ENCODE results near the gene NKAIN1. TPM values are rescaled to one million over a fixed set of nuclear protein-coding genes. Genes with fewer than 3 reads are reported as not detected.

Gene NKAIN1
- total RNA-seq, 4 donors from 2014 or later = not detected

GRCh38 chr1:31166462-31166861, 73.2 kb downstream of the NKAIN1 start:
- H3K9me3 ChIP-seq = no peaks in the 10 kb centered on the region
- TF ChIP-seq CTCF (IDR thresholded peaks at IDR 0.05) (no peak), POLR2A (IDR thresholded peaks at IDR 0.05) (no peak)
- H3K4me3 ChIP-seq (replicated peaks in 1 of 3) = no peak overlapping the region
- peaks cover 0 to 12% of the 10 kb centered on the region in 2 donors for H3K4me1 ChIP-seq
- DNase-seq = no peak
- H3K27ac ChIP-seq = no peak overlapping the region
- intact Hi-C loops (cut with DNase I) = no loop called here
- WGBS, 2 donors = 72 to 76% methylated on average over 8 of the region's 8 CpGs
- H3K27me3 ChIP-seq = no peaks in the 10 kb centered on the region
- no peaks in the 10 kb centered on the region for H3K36me3 ChIP-seq

- Histone ChIP-seq H3K9me3 (no peaks in the 10 kb centered on the region), H3K4me3 (replicated peaks in 1 of 3) (no peak overlapping the region), H3K27ac (no peak overlapping the region), H3K36me3 (no peaks in the 10 kb centered on the region), H3K27me3 (no peaks in the 10 kb centered on the region), H3K4me1 (no peaks in the 10 kb centered on the region)
- intact Hi-C loops (cut with DNase I) = no loop called here
- DNase-seq = no peak
- TF ChIP-seq POLR2A (IDR thresholded peaks at IDR 0.05) = no peak
- no peak for TF ChIP-seq CTCF (IDR thresholded peaks at IDR 0.05)
- WGBS, 2 donors = 67 to 85% methylated on average over 5 of the region's 5 CpGs
Measured at GRCh38 chr1:31164291-31164690, 75.4 kb downstream of the NKAIN1 start.

GRCh38 chr1:31163866-31164265, 75.8 kb downstream of the NKAIN1 start:
- WGBS, 2 donors = 87 to 91% methylated on average over 9 of the region's 9 CpGs
- no peaks in the 10 kb centered on the region for H3K27me3 ChIP-seq
- H3K4me1 ChIP-seq = no peaks in the 10 kb centered on the region
- TF ChIP-seq POLR2A (IDR thresholded peaks at IDR 0.05) = no peak
- TF ChIP-seq CTCF (IDR thresholded peaks at IDR 0.05) = no peak
- H3K36me3 ChIP-seq = no peaks in the 10 kb centered on the region
- intact Hi-C loops (cut with DNase I) = no loop called here
- H3K4me3 ChIP-seq (replicated peaks in 1 of 3) = no peak overlapping the region
- H3K9me3 ChIP-seq = no peaks in the 10 kb centered on the region
- no peak for DNase-seq
- H3K27ac ChIP-seq = no peak overlapping the region

GRCh38 chr1:31161571-31161970, 78.1 kb downstream of the NKAIN1 start:
- no peak for DNase-seq
- no peak overlapping the region for H3K27ac ChIP-seq
- no peaks in the 10 kb centered on the region for H3K4me1 ChIP-seq
- intact Hi-C loops (cut with DNase I) = no loop called here
- H3K27me3 ChIP-seq = no peaks in the 10 kb centered on the region
- 79 to 88% methylated on average over 5 of the region's 5 CpGs for WGBS, 2 donors
- H3K4me3 ChIP-seq (replicated peaks in 1 of 3) = no peak overlapping the region
- H3K36me3 ChIP-seq = no peaks in the 10 kb centered on the region
- no peaks in the 10 kb centered on the region for H3K9me3 ChIP-seq
- TF ChIP-seq CTCF (IDR thresholded peaks at IDR 0.05) (no peak), POLR2A (IDR thresholded peaks at IDR 0.05) (no peak)

GRCh38 chr1:31159869-31160611, 79.6 kb downstream of the NKAIN1 start:
- Histone ChIP-seq H3K4me1 (peaks cover 0 to 9% of the 10 kb centered on the region in 2 donors), H3K36me3 (no peaks in the 10 kb centered on the region), H3K27me3 (no peaks in the 10 kb centered on the region), H3K27ac (no peak overlapping the region), H3K9me3 (no peaks in the 10 kb centered on the region), H3K4me3 (replicated peaks in 1 of 3) (no peak overlapping the region)
- WGBS, 2 donors = 81 to 88% methylated on average over 9 of the region's 9 CpGs
- DNase-seq = no peak
- TF ChIP-seq POLR2A (IDR thresholded peaks at IDR 0.05) = no peak
- no peak for TF ChIP-seq CTCF (IDR thresholded peaks at IDR 0.05)
- intact Hi-C loops (cut with DNase I) = no loop called here
